Measurements from ENCODE around the gene SHC2. TPM values are rescaled to one million over a fixed set of nuclear protein-coding genes. Genes with fewer than 3 reads are reported as not detected.

Gene SHC2
- total and polyA plus RNA-seq, 2 of the 8 experiments (the other 6 are each of a cell fraction or from before 2014, with no cell fraction given) = 4.4 to 7.3 TPM

GRCh38 chr19:389935-390289, 70.9 kb downstream of the SHC2 start:
- Histone ChIP-seq H3K9me3 (ENCODE audit: insufficient read depth in 2 of 2, low read depth in 1 of 2, low read length in 1 of 2) (peaks cover 7 to 8% of the 10 kb centered on the region in 2 experiments; a peak in 3 of 4 replicates), H3K79me2 (ENCODE audit: control insufficient read depth in 1 of 2, insufficient read depth in 2 of 2, low read length in 2 of 2) (no peaks in the 10 kb centered on the region), H3K18ac (ENCODE audit: extremely low read depth, low read length) (no peak overlapping the region; the same call in 1 of the 2 replicates), H3K4me3 (ENCODE audit: extremely low read depth in 1 of 4, insufficient read depth in 2 of 4, low read depth in 3 of 4, low read length in 4 of 4) (no peak overlapping the region), H4K8ac (ENCODE audit: extremely low read depth, insufficient read depth, low read length) (peak overlapping the region; percentile 73), H4K91ac (replicated peaks; ENCODE audit: insufficient read length, low read length) (no peak overlapping the region), H3K27ac (ENCODE audit: low read depth, low read length) (no peak overlapping the region), H2AK5ac (ENCODE audit: low read depth, low read length) (peak overlapping the region; percentile 90), H3K27me3 (replicated peaks in 1 of 4; ENCODE audit: control insufficient read depth in 3 of 4, extremely low read depth in 1 of 4, insufficient read depth in 3 of 4, low read length in 3 of 4) (no peaks in the 10 kb centered on the region), H3K14ac (ENCODE audit: insufficient read length) (no peak overlapping the region), H2BK5ac (ENCODE audit: low read depth, low read length) (peak overlapping the region; percentile 24; the same call in 1 of the 2 replicates), H2BK120ac (replicated peaks; ENCODE audit: low read depth, low read length) (no peak overlapping the region), H3K9ac (replicated peaks in 1 of 4; ENCODE audit: extremely low read depth in 1 of 4, low read depth in 3 of 4, low read length in 3 of 4) (no peak overlapping the region), H3K4me2 (ENCODE audit: insufficient read depth in 1 of 2, low read depth in 2 of 2, low read length in 2 of 2) (no peak overlapping the region), H4K20me1 (replicated peaks in 1 of 2; ENCODE audit: control insufficient read depth in 1 of 2, insufficient read depth in 2 of 2, low read length in 2 of 2) (peaks cover 0 to 3% of the 10 kb centered on the region in 2 experiments), H3K23ac (ENCODE audit: insufficient read length) (no peak overlapping the region), H2BK20ac (ENCODE audit: low read length) (0 out of 2 replicates have a peak overlapping the region, but pooled peaks have one; percentile 86), H2BK12ac (ENCODE audit: low read depth, low read length) (0 out of 2 replicates have a peak overlapping the region, but pooled peaks have one; percentile 75), H3K56ac (replicated peaks; ENCODE audit: insufficient read length, low read depth, low read length) (no peak overlapping the region), H4K5ac (ENCODE audit: insufficient read length, low read depth, low read length) (no peak overlapping the region), H3K4me1 (replicated peaks in 1 of 4; ENCODE audit: control insufficient read depth in 3 of 4, insufficient read depth in 4 of 4, low read length in 3 of 4) (peaks cover 0 to 11% (median 3%) of the 10 kb centered on the region in 4 experiments; a peak in 5 of 7 replicates), H3K23me2 (ENCODE audit: low read depth, low read length) (peaks cover 13% of the 10 kb centered on the region), H2AFZ (ENCODE audit: low read length) (no peak overlapping the region), H2BK15ac (ENCODE audit: low read length) (peak overlapping the region; percentile 81; the same call in 1 of the 2 replicates), H3K4ac (replicated peaks; ENCODE audit: insufficient read length, low read depth, low read length) (no peak overlapping the region), H3K79me1 (ENCODE audit: low read depth, low read length) (no peaks in the 10 kb centered on the region), H3K36me3 (ENCODE audit: control insufficient read depth in 2 of 4, insufficient read depth in 4 of 4, low read length in 3 of 4) (no peaks in the 10 kb centered on the region)
- CTCF ChIA-PET (ENCODE audit: partially characterized antibody) = interaction anchor here (1.2 to 2.4 kb wide), 6 partner anchors 9 to 121 kb away, joined by 3 to 6 read pairs (median 5); partner anchors contain the start of gene C2CD4C
- WGBS, 2 experiments (ENCODE audit: extremely low coverage in 1 of 2, insufficient coverage in 1 of 2, insufficient read length in 1 of 2, insufficient replicate concordance in 2 of 2, low coverage in 1 of 2, low lambda C conversion rate in 2 of 2, missing lambda C conversion rate in 1 of 2) = 90% methylated on average over 12 of the region's 12 CpGs; no CpG with 5 or more reads in 1 of the 2 experiments
- DNase-seq (ENCODE audit: low read depth in 1 of 2, low spot score in 2 of 2) = no peak
- POLR2A ChIA-PET (ENCODE audit: partially characterized antibody) = no interaction called here
- no peak for TF ChIP-seq EP300 (IDR thresholded peaks at IDR 0.05; ENCODE audit: borderline replicate concordance in 1 of 2, low read depth in 2 of 2, low read length in 2 of 2)
- no peak for TF ChIP-seq RNF2 (IDR thresholded peaks at IDR 0.05; ENCODE audit: borderline replicate concordance, low read depth, low read length, missing control alignments, poor library complexity, severe bottlenecking)
- no peak for TF ChIP-seq HDAC2 (IDR thresholded peaks at IDR 0.05; ENCODE audit: borderline replicate concordance in 1 of 2, low read depth in 2 of 2, low read length in 2 of 2)
- TF ChIP-seq SUZ12 (IDR thresholded peaks at IDR 0.05; ENCODE audit: low read length) = no peak
- TF ChIP-seq JUN (IDR thresholded peaks at IDR 0.05; ENCODE audit: low read depth, low read length) = no peak
- TF ChIP-seq RXRA (IDR thresholded peaks at IDR 0.05; ENCODE audit: insufficient read depth, low read depth, low read length) = no peak
- no peak for TF ChIP-seq TAF1 (IDR thresholded peaks at IDR 0.05; ENCODE audit: low read depth, low read length)
- no peak for TF ChIP-seq KDM5A (IDR thresholded peaks at IDR 0.05; ENCODE audit: low read length)
- TF ChIP-seq FOSL1 (IDR thresholded peaks at IDR 0.05; ENCODE audit: insufficient read depth, low read depth, low read length) = no peak
- TF ChIP-seq HDAC6 (IDR thresholded peaks at IDR 0.05; ENCODE audit: low read depth, low read length) = no peak
- no peak for TF ChIP-seq CBX5 (IDR thresholded peaks at IDR 0.05; ENCODE audit: low read depth, low read length)
- FAIRE-seq = no peak

Measured in H1 (cell line).